GM21367 (cell line): ENCODE measurements around the gene HACD3.
"Not testable (repeated sequence)": the region's sequence is repeated elsewhere in the genome, so short reads cannot be mapped to it uniquely, and the experiment has no call there.

ENCODE experiments used
- ATAC-seq: cut with Tn5 transposase; IDR thresholded peaks from one replicate; pipeline ENCODE4 v1.9.1; 2021; ENCODE audit not compliant: unreplicated experiment

HACD3 gene

GRCh38 chr15:65598468-65598867 is 68.2 kb downstream of the HACD3 start:
- ATAC-seq = no peak

- no peak for ATAC-seq
These were observed 69.4 kb downstream of the HACD3 start for GRCh38 chr15:65599677-65600076.

- no peak for ATAC-seq
These were observed 72.9 kb downstream of the HACD3 start for GRCh38 chr15:65603134-65603533.

GRCh38 chr15:65603559-65603958 is 73.3 kb downstream of the HACD3 start:
- no peak for ATAC-seq

GRCh38 chr15:65610871-65611718 is 80.8 kb downstream of the HACD3 start, which contains the start of gene INTS14:
Gene INTS14 (minus strand): TSS chr15:65611131. CDS start chr15:65607380, 3,751 bp downstream.
- peak; percentile 92 for ATAC-seq

- ATAC-seq = no peak
These were observed 81.8 kb downstream of the HACD3 start for GRCh38 chr15:65611888-65612615.

GRCh38 chr15:65612616-65612946 is 82.3 kb downstream of the HACD3 start:
- ATAC-seq = no peak

- ATAC-seq = no peak
These were observed 82.9 kb downstream of the HACD3 start for GRCh38 chr15:65612949-65613744.

GRCh38 chr15:65615887-65616286 is 85.6 kb downstream of the HACD3 start:
- not testable (repeated sequence) for ATAC-seq

GRCh38 chr15:65618560-65619109 is 88.4 kb downstream of the HACD3 start:
- ATAC-seq = no peak

GRCh38 chr15:65619626-65620290 is 89.5 kb downstream of the HACD3 start:
- no peak for ATAC-seq

- ATAC-seq = no peak
These were observed 90.6 kb downstream of the HACD3 start for GRCh38 chr15:65620833-65621232.

- no peak for ATAC-seq
These were observed 91.4 kb downstream of the HACD3 start, which contains the start of gene SLC24A1 for GRCh38 chr15:65621638-65622037. Gene SLC24A1 (plus strand): TSS chr15:65621938. CDS start chr15:65624081, 2,143 bp downstream.

- ATAC-seq = no peak
These were observed 92.8 kb downstream of the HACD3 start for GRCh38 chr15:65623103-65623502.

GRCh38 chr15:65626856-65627255 is 96.6 kb downstream of the HACD3 start:
- no peak for ATAC-seq
